HEK293 (cell line): ENCODE results near the gene C4orf50.

Experiments used
- CTCF ChIA-PET: fragments of 350-600 bp; formaldehyde crosslinking; extraction: SDS; loops from one replicate; lab custom pipeline; 2021; ENCODE audit warnings: antibody characterized with exemption; lab: Yijun Ruan, JAX
- POLR2A ChIA-PET: fragments of 300-600 bp; formaldehyde crosslinking; extraction: SDS; loops from one replicate; lab custom pipeline; 2020; ENCODE audit warnings: antibody characterized with exemption, inconsistent platforms; lab: Yijun Ruan, JAX
- H3K27ac ChIP-seq: fragments of 200-500 bp; sonication (Bioruptor generic); 2 replicates; pipeline ENCODE4 v1.5.1; 2014; ENCODE audit warnings: low read depth, low read length, control low read depth, inconsistent platforms; ENCODE audit errors: extremely low read depth
- H3K36me3 ChIP-seq, 2 experiments: fragments of 200-500 bp in 1 of 2; sonication (Bioruptor generic) in 1 of 2; 1 replicate in 1 of 2; 2 replicates in 1 of 2; pipeline ENCODE4 v1.5.1; 2014 to 2017; ENCODE audit warnings: inconsistent platforms in 2 of 2, low read length in 2 of 2; ENCODE audit not compliant: control insufficient read depth in 2 of 2, insufficient read depth in 1 of 2
- H3K4me1 ChIP-seq: fragments of 200-500 bp; sonication (Bioruptor generic); 2 replicates; pipeline ENCODE4 v1.5.1; 2014; ENCODE audit warnings: mild to moderate bottlenecking, low read length, inconsistent platforms; ENCODE audit not compliant: control insufficient read depth, insufficient read depth
- H3K4me3 ChIP-seq: 2 replicates; pipeline ENCODE4 v1.5.1; 2011; ENCODE audit warnings: low read depth, mild to moderate bottlenecking, control low read depth, low read length, moderate library complexity
- H3K9me3 ChIP-seq: fragments of 200-500 bp; sonication (Bioruptor generic); 2 replicates; pipeline ENCODE4 v1.5.1; 2014; ENCODE audit warnings: low read depth, low read length, inconsistent platforms; ENCODE audit not compliant: control insufficient read depth, insufficient read depth
- CTCF ChIP-seq: fragments of 450-650 bp; formaldehyde crosslinking; IDR thresholded peaks from 2 replicates; pipeline ENCODE4 v1.5.1; 2016; ENCODE audit warnings: missing biosample characterization, missing genetic modification characterization
- MYNN ChIP-seq: fragments of 450-650 bp; formaldehyde crosslinking; IDR thresholded peaks from 2 replicates; pipeline ENCODE4 v1.5.1; 2016; ENCODE audit warnings: missing biosample characterization, missing genetic modification characterization, borderline replicate concordance
- OSR2 ChIP-seq: fragments of 450-650 bp; formaldehyde crosslinking; IDR thresholded peaks from 2 replicates; pipeline ENCODE4 v1.5.1; 2016; ENCODE audit warnings: missing biosample characterization, missing genetic modification characterization
- OVOL3 ChIP-seq: fragments of 450-650 bp; formaldehyde crosslinking; IDR thresholded peaks from 2 replicates; pipeline ENCODE4 v1.5.1; 2016; ENCODE audit warnings: missing biosample characterization, missing genetic modification characterization
- PATZ1 ChIP-seq: fragments of 450-650 bp; formaldehyde crosslinking; IDR thresholded peaks from 2 replicates; pipeline ENCODE4 v1.5.1; 2016; ENCODE audit warnings: missing biosample characterization, missing genetic modification characterization
- PRDM1 ChIP-seq: fragments of 450-650 bp; formaldehyde crosslinking; IDR thresholded peaks from 2 replicates; pipeline ENCODE4; 2016; ENCODE audit warnings: missing biosample characterization, missing genetic modification characterization
- ZBTB20 ChIP-seq: fragments of 450-650 bp; formaldehyde crosslinking; IDR thresholded peaks from 2 replicates; pipeline ENCODE4 v1.5.1; 2016; ENCODE audit warnings: missing biosample characterization, missing genetic modification characterization
- ZNF394 ChIP-seq: fragments of 450-650 bp; formaldehyde crosslinking; IDR thresholded peaks from 2 replicates; pipeline ENCODE4 v1.5.1; 2016; ENCODE audit warnings: missing biosample characterization, missing genetic modification characterization, mild to moderate bottlenecking, moderate library complexity, borderline replicate concordance
- ZNF488 ChIP-seq: fragments of 450-650 bp; formaldehyde crosslinking; IDR thresholded peaks from 2 replicates; pipeline ENCODE4 v1.5.1; 2016; ENCODE audit warnings: missing biosample characterization, missing genetic modification characterization
- ZNF513 ChIP-seq: fragments of 450-650 bp; IDR thresholded peaks from 2 replicates; pipeline ENCODE4 v1.5.1; 2018; ENCODE audit warnings: missing biosample characterization, missing genetic modification characterization
- ZNF555 ChIP-seq: fragments of 450-650 bp; formaldehyde crosslinking; conservative IDR thresholded peaks from 2 replicates; pipeline ENCODE4 v1.5.1; 2017; ENCODE audit warnings: missing biosample characterization, mild to moderate bottlenecking, missing genetic modification characterization, inconsistent platforms
- ZNF560 ChIP-seq: fragments of 450-650 bp; formaldehyde crosslinking; IDR thresholded peaks from 2 replicates; pipeline ENCODE4 v1.5.1; 2017; ENCODE audit warnings: missing biosample characterization, missing genetic modification characterization, borderline replicate concordance
- ZNF623 ChIP-seq: fragments of 450-650 bp; formaldehyde crosslinking; IDR thresholded peaks from 2 replicates; pipeline ENCODE4 v1.5.1; 2016; ENCODE audit warnings: missing biosample characterization, missing genetic modification characterization
- ZNF776 ChIP-seq: fragments of 450-650 bp; formaldehyde crosslinking; IDR thresholded peaks from 2 replicates; pipeline ENCODE4 v1.5.0; 2017; ENCODE audit warnings: missing biosample characterization, missing genetic modification characterization, borderline replicate concordance
- TF ChIP-seq, protein P1 (sequence below): fragments of 450-650 bp; formaldehyde crosslinking; IDR thresholded peaks from 2 replicates; pipeline ENCODE4 v1.5.1; 2017; ENCODE audit warnings: missing biosample characterization, missing genetic modification characterization
- TF ChIP-seq, protein P2 (sequence below): IDR thresholded peaks from 2 replicates; pipeline ENCODE4 v1.6.1; 2011; ENCODE audit warnings: mild to moderate bottlenecking, low read depth, low read length, borderline replicate concordance

The C4orf50 gene

GRCh38 chr4:6028168-6028567, 9.9 kb upstream of the C4orf50 start:
- H3K4me3 ChIP-seq, result no peak overlapping the region
- ChIA-PET POLR2A (no interaction called here), CTCF (interaction anchor here (2.0 kb wide), 1 partner anchor 9 kb away, joined by 5 read pairs; the partner anchor contains the start of gene C4orf50)
- TF ChIP-seq ZBTB20 (tag by site-specific recombination), result no peak
- TF ChIP-seq ZNF560 (tag by site-specific recombination), result no peak
- TF ChIP-seq, protein P1, sequence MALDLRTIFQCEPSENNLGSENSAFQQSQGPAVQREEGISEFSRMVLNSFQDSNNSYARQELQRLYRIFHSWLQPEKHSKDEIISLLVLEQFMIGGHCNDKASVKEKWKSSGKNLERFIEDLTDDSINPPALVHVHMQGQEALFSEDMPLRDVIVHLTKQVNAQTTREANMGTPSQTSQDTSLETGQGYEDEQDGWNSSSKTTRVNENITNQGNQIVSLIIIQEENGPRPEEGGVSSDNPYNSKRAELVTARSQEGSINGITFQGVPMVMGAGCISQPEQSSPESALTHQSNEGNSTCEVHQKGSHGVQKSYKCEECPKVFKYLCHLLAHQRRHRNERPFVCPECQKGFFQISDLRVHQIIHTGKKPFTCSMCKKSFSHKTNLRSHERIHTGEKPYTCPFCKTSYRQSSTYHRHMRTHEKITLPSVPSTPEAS (tag by site-specific recombination), result no peak
- no peak for TF ChIP-seq ZNF394 (tag by site-specific recombination)
- no peak for TF ChIP-seq ZNF488 (tag by site-specific recombination)
- H3K9me3 ChIP-seq, result no peaks in the 10 kb centered on the region
- no peaks in the 10 kb centered on the region for H3K4me1 ChIP-seq
- no peaks in the 10 kb centered on the region for H3K36me3 ChIP-seq
- H3K27ac ChIP-seq, result no peak overlapping the region

- POLR2A ChIA-PET, result no interaction called here
- Histone ChIP-seq H3K4me3 (no peak overlapping the region), H3K9me3 (no peaks in the 10 kb centered on the region), H3K4me1 (no peaks in the 10 kb centered on the region), H3K27ac (no peak overlapping the region), H3K36me3 (no peaks in the 10 kb centered on the region)
- CTCF ChIA-PET, result no interaction called here
- TF ChIP-seq, protein P2, sequence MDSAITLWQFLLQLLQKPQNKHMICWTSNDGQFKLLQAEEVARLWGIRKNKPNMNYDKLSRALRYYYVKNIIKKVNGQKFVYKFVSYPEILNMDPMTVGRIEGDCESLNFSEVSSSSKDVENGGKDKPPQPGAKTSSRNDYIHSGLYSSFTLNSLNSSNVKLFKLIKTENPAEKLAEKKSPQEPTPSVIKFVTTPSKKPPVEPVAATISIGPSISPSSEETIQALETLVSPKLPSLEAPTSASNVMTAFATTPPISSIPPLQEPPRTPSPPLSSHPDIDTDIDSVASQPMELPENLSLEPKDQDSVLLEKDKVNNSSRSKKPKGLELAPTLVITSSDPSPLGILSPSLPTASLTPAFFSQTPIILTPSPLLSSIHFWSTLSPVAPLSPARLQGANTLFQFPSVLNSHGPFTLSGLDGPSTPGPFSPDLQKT, result no peak
- no peak for TF ChIP-seq ZNF623 (tag by site-specific recombination)
- no peak for TF ChIP-seq PATZ1 (tag by site-specific recombination)
- no peak for TF ChIP-seq ZNF776 (tag by site-specific recombination)
- no peak for TF ChIP-seq PRDM1 (tag by site-specific recombination)
- TF ChIP-seq ZNF513, result no peak
- no peak for TF ChIP-seq ZNF555 (tag by site-specific recombination)
Measured at GRCh38 chr4:6027392-6027791, 9.2 kb upstream of the C4orf50 start.

DNA sequence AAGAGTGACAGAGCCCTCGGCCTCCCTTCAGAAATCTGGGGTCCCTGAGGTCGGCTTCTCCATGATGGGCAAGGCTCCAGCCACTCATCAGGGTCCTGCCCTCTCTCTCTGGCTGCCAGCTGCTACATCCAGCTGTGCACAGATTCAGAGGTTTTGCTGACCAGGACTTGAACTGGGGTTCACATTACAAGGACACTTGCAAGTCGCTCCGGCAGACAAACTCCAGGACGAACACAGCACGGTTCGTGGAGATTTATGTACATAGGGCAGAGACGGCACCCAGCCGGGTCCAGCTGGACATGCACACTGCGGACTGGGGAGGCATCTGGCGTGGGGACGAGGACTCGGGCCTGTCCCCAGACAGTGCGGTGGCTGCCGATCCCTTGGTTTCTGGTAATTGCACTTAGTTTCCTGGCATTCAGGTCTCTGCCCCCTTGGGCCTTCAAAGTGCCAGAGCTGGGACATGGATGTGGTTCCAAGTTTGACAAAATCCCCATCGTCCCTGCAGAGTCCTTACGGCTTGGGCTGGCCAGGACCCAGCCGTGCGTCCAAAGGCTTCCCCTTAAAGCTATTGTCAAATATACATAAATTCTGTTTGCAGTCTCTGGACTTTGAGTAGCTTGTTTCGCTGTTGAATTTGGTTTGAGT, 6.2 kb upstream of the C4orf50 start:
- Histone ChIP-seq H3K9me3 (no peaks in the 10 kb centered on the region), H3K4me1 (no peaks in the 10 kb centered on the region), H3K27ac (no peak overlapping the region), H3K36me3 (no peaks in the 10 kb centered on the region), H3K4me3 (no peak overlapping the region)
- POLR2A ChIA-PET, result no interaction called here
- CTCF ChIA-PET, result interaction anchor here (1.0 kb wide), 1 partner anchor 27 kb away, joined by 3 read pairs; no protein-coding TSS in a partner anchor
- TF ChIP-seq MYNN (tag by site-specific recombination), result no peak
- no peak for TF ChIP-seq OSR2 (tag by site-specific recombination)
- no peak for TF ChIP-seq CTCF (tag by site-specific recombination)
- TF ChIP-seq OVOL3 (tag by site-specific recombination), result no peak
